Measurements from ENCODE around the gene TERC.

DNA sequence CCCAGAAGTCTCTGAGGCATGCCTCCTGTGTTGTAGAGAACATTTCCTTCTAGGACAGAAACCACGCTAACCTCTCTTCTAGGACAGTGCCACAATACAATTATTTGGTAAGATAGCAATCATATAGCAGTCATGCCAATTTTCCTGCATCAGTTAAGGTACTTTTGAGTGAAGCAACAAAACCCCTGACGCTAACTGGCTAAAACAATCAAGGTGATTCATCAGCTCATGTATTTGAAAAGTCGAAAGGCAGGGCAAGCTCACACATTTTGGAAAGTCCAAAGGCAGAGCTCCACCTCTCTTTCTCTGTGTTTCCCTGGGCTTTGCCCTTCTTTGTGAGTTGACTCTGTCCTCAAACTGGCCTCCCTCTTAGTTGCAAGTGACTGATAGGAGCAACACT lies 10.1 kb downstream of the TERC start:
- TF ChIP-seq POLR2A (IDR thresholded peaks at IDR 0.05; ENCODE audit: low read length): no peak
- TF ChIP-seq GATA1 (IDR thresholded peaks at IDR 0.05; ENCODE audit: low read depth, low read length): no peak
